ENCODE data around the gene C4B.

GRCh38 chr6:32068867-32069266 lies 54.3 kb downstream of the C4B start:
- TF ChIP-seq ATF3 (IDR thresholded peaks at IDR 0.05) (no peak), ZFX (IDR thresholded peaks at IDR 0.05) (no peak), CTCF (IDR thresholded peaks at IDR 0.05 in 2 of 3, conservative IDR thresholded peaks at IDR 0.05 in 1 of 3; ENCODE audit: borderline replicate concordance in 1 of 3, insufficient read depth in 1 of 3, low read depth in 2 of 3, low read length in 2 of 3) (no peak), ELF1 (IDR thresholded peaks at IDR 0.05; ENCODE audit: borderline replicate concordance, low read depth) (no peak), YY1 (IDR thresholded peaks at IDR 0.05; ENCODE audit: extremely low read depth, insufficient replicate concordance, low read depth, low read length) (no peak), EGR1 (IDR thresholded peaks at IDR 0.05; ENCODE audit: low read depth) (no peak), SP1 (IDR thresholded peaks at IDR 0.05; ENCODE audit: low read depth) (no peak), POLR2A (IDR thresholded peaks at IDR 0.05; ENCODE audit: borderline replicate concordance, extremely low read depth, insufficient read depth, insufficient read length) (no peak), EZH2 (IDR thresholded peaks at IDR 0.05) (no peak)

Measured in HCT116 (cell line).